ENCODE measurements around the gene MICAL3. TPM values are rescaled to one million over a fixed set of nuclear protein-coding genes. Genes with fewer than 3 reads are reported as not detected.

The MICAL3 gene
- total RNA-seq, 1 donor from 2014 or later, result 103 TPM

DNA sequence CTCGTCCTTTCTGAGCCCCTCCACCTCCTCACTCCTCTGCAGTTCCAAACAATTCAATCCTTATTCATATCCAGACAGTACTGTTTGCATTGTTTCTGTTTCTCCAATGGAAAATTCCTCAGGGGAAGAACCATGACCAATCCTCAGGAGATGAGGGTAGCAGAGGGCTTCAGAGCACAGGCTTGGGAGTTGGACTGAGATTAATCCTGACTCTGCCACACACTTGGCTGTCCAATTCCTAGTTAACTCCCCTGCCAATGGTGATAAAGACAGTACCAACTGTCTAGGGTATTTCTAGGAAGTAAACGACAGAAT, 58.0 kb downstream of the MICAL3 start:
- H3K9me3 Mint-ChIP-seq, result no peaks in the 10 kb centered on the region
- DNase-seq (ENCODE audit: low spot score in 2 of 2, unreplicated experiment in 2 of 2), result no peak
- peak overlapping the region; percentile 14 for H3K27ac Mint-ChIP-seq
- no peak for TF ChIP-seq CTCF (IDR thresholded peaks at IDR 0.05; ENCODE audit: unreplicated experiment)
- peaks cover 40% of the 10 kb centered on the region for H3K4me1 Mint-ChIP-seq
- H3K4me3 Mint-ChIP-seq, result no peak overlapping the region
- no peaks in the 10 kb centered on the region for H3K36me3 Mint-ChIP-seq
- no peaks in the 10 kb centered on the region for H3K27me3 Mint-ChIP-seq (ENCODE audit: low read depth)

- Mint-ChIP-seq H3K27ac (peak overlapping the region; percentile 14), H3K9me3 (no peaks in the 10 kb centered on the region)
Observed at GRCh38 chr22:17965538-17966402, 58.6 kb downstream of the MICAL3 start.

GRCh38 chr22:17964643-17965042, 59.7 kb downstream of the MICAL3 start:
- H3K4me1 Mint-ChIP-seq, result peaks cover 38% of the 10 kb centered on the region
- peak overlapping the region; percentile 81 for H3K27ac Mint-ChIP-seq
- no peak for DNase-seq (ENCODE audit: low spot score in 2 of 2, unreplicated experiment in 2 of 2)
- H3K36me3 Mint-ChIP-seq, result no peaks in the 10 kb centered on the region
- no peaks in the 10 kb centered on the region for H3K9me3 Mint-ChIP-seq
- no peak for TF ChIP-seq CTCF (IDR thresholded peaks at IDR 0.05; ENCODE audit: unreplicated experiment)
- no peak overlapping the region for H3K4me3 Mint-ChIP-seq
- no peaks in the 10 kb centered on the region for H3K27me3 Mint-ChIP-seq (ENCODE audit: low read depth)

More at GRCh38 chr22:17965538-17966402, 58.6 kb downstream of the MICAL3 start:
- Mint-ChIP-seq H3K4me3 (no peak overlapping the region), H3K27me3 (ENCODE audit: low read depth) (no peaks in the 10 kb centered on the region), H3K36me3 (no peaks in the 10 kb centered on the region), H3K4me1 (peaks cover 42% of the 10 kb centered on the region)
- no peak for DNase-seq (ENCODE audit: low spot score in 2 of 2, unreplicated experiment in 2 of 2)
- no peak for TF ChIP-seq CTCF (IDR thresholded peaks at IDR 0.05; ENCODE audit: unreplicated experiment)

DNA sequence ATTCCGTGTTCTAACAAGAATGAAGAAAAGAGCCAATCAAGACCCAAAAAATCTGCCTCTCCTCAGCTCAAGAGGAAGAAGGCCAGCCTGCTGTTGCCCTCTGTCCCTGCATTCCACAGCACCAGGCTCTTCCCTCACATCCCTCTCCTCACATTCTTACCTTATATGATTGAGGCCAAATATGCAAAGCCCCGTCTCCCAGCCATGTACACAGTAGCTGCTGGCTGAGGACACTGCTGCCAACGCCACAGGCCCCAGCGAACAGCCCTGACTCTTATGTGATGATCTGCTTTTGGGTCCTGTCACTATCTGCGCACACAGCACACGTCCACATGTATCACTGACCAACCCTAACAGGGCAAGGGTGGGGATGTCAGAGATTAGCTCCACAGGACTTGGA, 60.2 kb downstream of the MICAL3 start:
- peaks cover 33% of the 10 kb centered on the region for H3K4me1 Mint-ChIP-seq
- DNase-seq (ENCODE audit: low spot score in 2 of 2, unreplicated experiment in 2 of 2), result no peak
- H3K4me3 Mint-ChIP-seq, result no peak overlapping the region
- peak overlapping the region; percentile 81 for H3K27ac Mint-ChIP-seq
- H3K27me3 Mint-ChIP-seq (ENCODE audit: low read depth), result no peaks in the 10 kb centered on the region
- no peak for TF ChIP-seq CTCF (IDR thresholded peaks at IDR 0.05; ENCODE audit: unreplicated experiment)
- no peaks in the 10 kb centered on the region for H3K9me3 Mint-ChIP-seq
- H3K36me3 Mint-ChIP-seq, result no peaks in the 10 kb centered on the region

DNA sequence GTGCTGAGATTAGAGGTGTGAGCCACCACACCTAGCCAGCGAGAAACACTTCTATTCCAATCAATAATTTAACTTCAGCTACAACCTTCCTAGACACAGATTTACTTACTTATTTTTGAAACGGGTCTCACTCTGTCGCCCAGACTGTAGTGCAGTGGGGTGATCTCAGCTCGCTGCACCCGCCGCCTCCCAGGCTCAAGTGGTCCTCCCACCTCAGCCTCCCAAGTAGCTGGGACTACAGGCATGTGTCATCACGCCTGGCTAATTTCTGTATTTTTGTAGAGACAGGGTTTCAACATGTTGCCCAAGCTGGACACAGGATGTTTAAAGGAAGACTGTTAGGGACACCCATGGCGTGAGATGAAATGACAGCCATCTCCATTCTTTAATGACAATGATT, 61.3 kb downstream of the MICAL3 start:
- H3K4me1 Mint-ChIP-seq, result peaks cover 37% of the 10 kb centered on the region
- H3K27ac Mint-ChIP-seq, result no peak overlapping the region
- no peak overlapping the region for H3K4me3 Mint-ChIP-seq

More for the DNA sequence above, 61.3 kb downstream of the MICAL3 start:
- no peak for TF ChIP-seq CTCF (IDR thresholded peaks at IDR 0.05; ENCODE audit: unreplicated experiment)
- Mint-ChIP-seq H3K9me3 (no peaks in the 10 kb centered on the region), H3K36me3 (no peaks in the 10 kb centered on the region), H3K27me3 (ENCODE audit: low read depth) (no peaks in the 10 kb centered on the region)
- DNase-seq (ENCODE audit: low spot score in 2 of 2, unreplicated experiment in 2 of 2), result no peak

Data from mesothelial cell of epicardium (in vitro differentiated cells).